Stimulated activated CD8-positive, alpha-beta memory T cell treated with anti-CD3 and anti-CD28 coated beads, Interleukin-12 subunit alpha, Interleukin-12 subunit beta, amount 100 ng/mL, for 4 hours (primary cell): ENCODE data around the gene SET.
"Not testable (repeated sequence)": the region's sequence is repeated elsewhere in the genome, so short reads cannot be mapped to it uniquely, and the experiment has no call there.

ENCODE experiments used
- DNase-seq: peaks from one replicate; pipeline ENCODE4 v3.0.0-alpha.2; 2020; ENCODE audit warnings: low read depth

Gene SET, protein sequence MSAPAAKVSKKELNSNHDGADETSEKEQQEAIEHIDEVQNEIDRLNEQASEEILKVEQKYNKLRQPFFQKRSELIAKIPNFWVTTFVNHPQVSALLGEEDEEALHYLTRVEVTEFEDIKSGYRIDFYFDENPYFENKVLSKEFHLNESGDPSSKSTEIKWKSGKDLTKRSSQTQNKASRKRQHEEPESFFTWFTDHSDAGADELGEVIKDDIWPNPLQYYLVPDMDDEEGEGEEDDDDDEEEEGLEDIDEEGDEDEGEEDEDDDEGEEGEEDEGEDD

DNA sequence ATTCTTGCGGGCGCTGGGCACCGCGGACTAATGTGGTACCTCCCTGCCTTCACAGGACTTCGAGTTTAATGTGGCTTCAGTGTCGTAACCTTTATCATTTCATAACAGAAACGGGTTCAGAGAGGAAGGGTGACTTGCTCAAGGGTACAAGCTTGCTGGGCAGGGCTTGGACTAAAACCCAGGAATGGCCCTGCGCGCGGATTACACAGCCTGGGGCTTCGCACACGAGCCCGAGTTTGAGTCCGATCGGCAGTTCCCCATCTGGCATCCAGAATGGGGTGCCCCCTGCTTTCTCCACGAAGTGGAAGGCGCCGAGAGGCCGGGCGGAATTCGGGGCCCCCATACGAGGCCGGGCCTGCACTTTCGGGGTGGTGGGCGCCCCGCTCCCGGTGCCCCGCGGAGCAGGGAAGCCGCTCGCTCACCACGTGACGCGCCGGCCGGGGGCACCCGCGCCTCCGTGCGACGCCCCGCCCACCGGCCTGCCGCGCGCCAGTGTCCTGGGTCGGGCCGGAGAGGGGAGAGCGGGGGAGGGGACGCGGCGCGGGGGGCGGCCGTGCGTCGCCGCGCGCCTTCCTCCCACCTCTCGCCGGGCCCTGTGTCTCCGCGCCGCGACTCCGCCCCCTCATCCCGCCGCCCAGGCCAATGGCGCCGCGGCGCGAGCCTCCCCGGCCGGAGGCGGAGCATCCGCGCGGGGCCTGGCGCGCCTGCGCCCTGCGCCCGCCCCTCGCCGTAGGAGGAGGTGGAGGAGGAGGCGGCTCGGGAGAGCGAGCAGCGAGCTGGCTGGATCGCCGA lies at the start of gene SET:
SET (plus strand) TSS at position 722 of the 792 bp plus-strand sequence. CDS start 361 bp downstream, outside the sequence.
- DNase-seq = peak; percentile 94

GRCh38 chr9:128640603-128641002 lies 48.4 kb upstream of the SET start:
- DNase-seq = no peak

DNA sequence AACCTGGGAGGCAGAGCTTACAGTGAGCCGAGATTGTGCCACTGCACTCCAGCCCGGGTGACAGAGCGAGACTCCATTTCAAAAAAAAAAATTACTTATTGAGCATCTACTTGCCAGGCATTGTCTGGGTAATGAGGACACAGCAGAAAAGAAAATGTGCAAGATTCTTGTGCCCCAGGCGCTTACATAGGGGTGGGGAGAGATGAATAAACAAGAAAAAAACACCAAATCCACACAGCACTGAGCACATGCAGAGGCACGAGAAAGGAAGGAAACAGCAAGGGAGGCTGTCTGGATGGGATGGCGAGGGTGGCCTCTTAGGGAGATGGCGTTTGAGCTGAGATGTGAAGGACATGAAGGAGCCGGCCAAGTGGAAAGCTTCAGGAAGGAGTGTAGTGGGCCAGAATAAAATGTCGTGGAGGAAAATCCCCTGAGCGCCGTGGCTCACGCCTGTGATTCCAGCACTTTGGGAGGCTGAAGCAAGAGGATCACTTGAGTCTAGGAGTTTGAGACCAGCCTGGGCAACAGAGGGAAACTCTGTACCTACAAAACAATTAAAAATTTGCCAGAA lies 46.3 kb upstream of the SET start:
- DNase-seq = no peak

GRCh38 chr9:128643519-128644300 lies 45.3 kb upstream of the SET start:
- DNase-seq = no peak

DNA sequence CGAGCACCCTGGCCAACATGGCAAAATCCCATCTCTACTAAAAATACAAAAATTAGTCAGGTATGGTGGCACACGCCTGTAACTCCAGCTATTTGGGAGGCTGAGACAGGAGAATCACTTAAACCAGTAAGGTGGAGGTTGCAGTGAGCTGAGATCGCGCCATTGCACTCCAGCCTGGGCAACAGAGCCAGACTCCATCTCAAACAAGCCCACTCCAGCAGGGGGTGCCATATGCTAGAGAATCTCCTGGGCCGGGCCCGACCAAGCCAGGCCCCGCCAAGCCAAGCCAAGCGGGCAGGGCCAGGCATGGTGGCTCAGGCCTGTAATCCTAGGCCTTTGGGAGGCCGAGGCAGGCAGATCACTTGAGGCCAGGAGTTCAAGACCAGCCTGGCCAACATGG lies 40.8 kb upstream of the SET start:
- peak; percentile 30 for DNase-seq

- DNase-seq = no peak
Measured at GRCh38 chr9:128651798-128652197, 37.2 kb upstream of the SET start.

DNA sequence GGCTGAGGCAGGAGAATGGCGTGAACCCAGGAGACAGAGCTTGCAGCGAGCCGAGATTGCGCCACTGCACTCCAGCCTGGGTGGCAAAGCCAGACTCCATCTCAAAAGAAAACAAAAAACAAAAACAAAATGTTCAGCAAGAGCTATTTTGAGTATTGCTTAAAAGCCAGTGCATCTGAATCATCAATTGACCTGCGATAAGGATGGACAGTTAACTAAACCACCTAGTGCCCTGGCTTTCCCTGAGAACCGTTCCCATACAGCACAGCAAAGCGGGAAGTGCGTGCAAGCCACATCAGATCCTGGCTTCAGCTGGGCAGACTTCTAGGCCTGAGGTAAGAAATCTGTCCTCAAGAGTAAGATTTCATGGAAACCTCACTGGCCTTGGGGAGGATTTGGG lies 35.1 kb upstream of the SET start:
- DNase-seq = no peak

- no peak for DNase-seq
Measured at GRCh38 chr9:128654481-128654880, 34.5 kb upstream of the SET start.

- DNase-seq = peak; percentile 94
Measured at GRCh38 chr9:128656416-128657343, 32.3 kb upstream of the SET start, which contains the start of gene DYNC2I2. DYNC2I2 (minus strand) TSS chr9:128656847; CDS start chr9:128656726, 121 bp downstream.

- DNase-seq = no peak
Measured at GRCh38 chr9:128657344-128657704, 31.7 kb upstream of the SET start.

GRCh38 chr9:128657796-128658195 lies 31.2 kb upstream of the SET start:
- no peak for DNase-seq

GRCh38 chr9:128666481-128666941 lies 22.5 kb upstream of the SET start:
- DNase-seq = not testable (repeated sequence)

DNA sequence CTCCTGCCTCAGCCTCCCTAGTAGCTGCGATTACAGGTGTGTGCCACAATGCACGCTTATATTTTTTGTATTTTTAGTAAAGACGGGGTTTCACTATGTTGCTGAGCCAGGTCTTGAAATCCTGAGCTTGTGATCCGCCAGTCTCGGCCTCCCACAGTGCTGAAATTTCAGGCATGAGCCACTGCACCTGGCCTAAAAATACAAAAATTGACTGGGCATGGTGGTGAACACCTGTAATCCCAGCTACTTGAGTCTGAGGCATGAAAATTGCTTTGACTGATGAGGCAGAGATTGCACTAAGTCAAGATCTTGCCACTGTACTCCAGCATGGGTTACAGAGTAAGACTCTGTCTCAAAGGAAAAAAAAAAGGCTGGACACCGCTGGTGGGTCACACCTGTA lies 19.2 kb upstream of the SET start:
- no peak for DNase-seq

DNA sequence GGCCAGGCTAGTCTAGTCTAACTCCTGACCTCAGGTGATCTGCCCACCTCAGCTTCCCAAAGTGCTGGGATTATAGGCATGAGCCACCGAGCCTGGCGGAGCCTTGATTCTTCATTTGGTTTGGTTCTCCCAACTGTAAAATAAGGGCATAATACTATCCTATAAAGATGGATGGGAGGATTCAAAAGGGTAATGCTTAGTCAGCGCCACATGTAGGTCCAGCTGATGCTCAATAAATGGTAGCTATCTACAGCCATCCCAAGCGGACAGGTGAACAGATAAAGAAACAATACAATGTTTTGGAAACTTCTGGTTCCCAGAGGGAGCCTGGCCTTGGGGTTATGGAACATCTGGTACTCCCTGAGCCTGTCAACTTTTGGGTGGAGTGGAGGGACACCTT lies 13.6 kb upstream of the SET start:
- no peak for DNase-seq

- no peak for DNase-seq
Measured at GRCh38 chr9:128677794-128678193, 11.2 kb upstream of the SET start.

- no peak for DNase-seq
Measured at GRCh38 chr9:128683340-128684064, 5.5 kb upstream of the SET start.

GRCh38 chr9:128684065-128684324 lies 5.0 kb upstream of the SET start:
- DNase-seq = no peak

DNA sequence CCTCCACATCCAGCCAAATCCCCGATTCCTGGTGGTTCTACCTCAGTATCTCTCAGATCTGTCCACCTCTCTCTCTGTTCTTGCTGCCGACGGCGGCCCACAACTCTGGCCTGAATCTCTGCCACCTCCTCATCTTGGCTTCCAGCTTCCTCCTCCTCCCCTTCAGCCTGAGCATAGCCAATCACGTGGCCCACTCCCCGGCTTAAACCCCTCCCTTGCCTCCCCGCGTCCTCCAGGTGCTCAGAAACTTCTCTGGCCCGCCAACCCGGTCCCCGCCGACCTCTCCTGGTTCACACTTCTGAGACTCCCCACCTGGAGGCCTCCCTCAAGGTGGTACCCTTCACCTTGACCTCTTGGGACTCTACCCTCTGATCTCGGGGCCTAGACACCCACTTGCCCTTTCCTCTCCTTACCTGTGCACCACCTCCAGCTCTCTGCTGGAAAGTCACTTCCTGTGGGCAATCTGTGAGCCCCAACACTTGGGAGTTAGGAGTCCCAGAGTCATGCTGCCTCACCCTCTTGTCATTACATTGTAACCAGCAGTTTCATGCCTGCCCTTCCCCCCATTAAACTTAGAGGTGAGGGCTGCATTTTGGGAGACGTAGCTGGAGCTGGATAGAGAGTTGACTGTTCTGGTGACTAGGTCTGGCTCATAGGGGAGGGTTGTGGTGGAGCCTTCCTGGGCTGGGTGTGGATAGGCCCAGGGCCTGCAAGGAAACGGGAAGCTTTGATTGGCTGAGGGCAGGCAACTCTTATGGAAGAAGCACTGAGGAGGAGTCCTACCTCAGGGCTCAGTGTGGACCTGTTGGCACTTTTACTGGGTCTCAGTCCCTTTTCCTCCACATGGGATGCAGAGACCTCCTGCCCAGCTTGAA lies 4.5 kb upstream of the SET start:
- DNase-seq = peak; percentile 49

DNA sequence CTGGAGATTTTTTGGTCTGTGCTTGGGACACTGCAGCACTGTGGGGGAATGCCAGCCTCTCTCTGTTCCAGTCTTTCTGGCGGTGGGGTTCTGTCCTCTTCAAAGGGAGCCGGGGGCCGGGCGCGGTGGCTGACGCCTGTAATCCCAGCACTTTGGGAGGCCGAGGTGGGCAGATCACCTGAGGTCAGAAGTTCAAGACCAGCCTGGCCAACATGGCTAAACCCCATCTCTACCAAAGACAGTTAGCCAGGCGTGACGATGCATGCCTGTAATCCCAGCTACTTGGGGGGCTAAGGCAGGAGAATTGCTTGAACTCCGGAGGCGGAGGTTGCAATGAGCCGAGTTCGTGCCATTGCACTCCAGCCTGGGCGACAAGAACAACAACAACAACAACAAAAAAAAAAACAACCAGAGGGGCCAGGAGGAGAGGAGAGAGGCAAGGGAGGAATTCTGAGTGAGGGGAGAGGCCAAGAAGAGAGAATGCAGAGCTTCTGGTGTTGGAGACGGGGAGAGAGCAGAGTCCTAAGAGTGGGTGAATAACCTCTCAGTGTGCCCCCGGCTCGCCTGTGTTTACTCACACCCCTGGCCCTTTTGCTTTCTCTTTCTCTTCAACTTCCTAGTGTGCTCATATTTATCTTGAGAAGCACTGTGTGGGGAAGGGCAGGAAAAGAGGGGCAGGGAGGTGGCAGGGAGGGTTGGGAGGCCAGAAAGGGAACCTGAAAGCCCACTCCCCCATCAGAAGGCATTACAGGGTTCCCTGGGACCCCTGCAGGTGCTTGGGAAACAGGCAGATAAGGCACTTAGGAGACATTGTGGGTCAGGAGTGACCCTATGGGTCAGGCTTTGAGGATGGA lies 3.2 kb upstream of the SET start:
- no peak for DNase-seq
